HG03354 (cell line): ENCODE results near the gene CSF2.

Experiments used
- ATAC-seq: cut with Tn5 transposase; IDR thresholded peaks from one replicate; pipeline ENCODE4 v1.9.1; 2021; ENCODE audit warnings: mild to moderate bottlenecking; ENCODE audit not compliant: unreplicated experiment, poor library complexity, severe bottlenecking

Gene CSF2

GRCh38 chr5:132082329-132083023 is 8.9 kb downstream of the CSF2 start:
- no peak for ATAC-seq

GRCh38 chr5:132083071-132083678 is 9.6 kb downstream of the CSF2 start:
- ATAC-seq = no peak

- ATAC-seq = no peak
Measured at GRCh38 chr5:132085686-132086085, 12.1 kb downstream of the CSF2 start.

GRCh38 chr5:132086277-132086794 is 12.7 kb downstream of the CSF2 start:
- no peak for ATAC-seq

- ATAC-seq = no peak
Measured at GRCh38 chr5:132087176-132087575, 13.6 kb downstream of the CSF2 start.

GRCh38 chr5:132087661-132088060 is 14.1 kb downstream of the CSF2 start:
- no peak for ATAC-seq

GRCh38 chr5:132089363-132089762 is 15.8 kb downstream of the CSF2 start:
- ATAC-seq = no peak

GRCh38 chr5:132090107-132090506 is 16.5 kb downstream of the CSF2 start:
- ATAC-seq = no peak

- ATAC-seq = no peak
Measured at GRCh38 chr5:132093271-132093670, 19.7 kb downstream of the CSF2 start.

- no peak for ATAC-seq
Measured at GRCh38 chr5:132094393-132095076, 20.9 kb downstream of the CSF2 start.

- ATAC-seq = no peak
Measured at GRCh38 chr5:132095077-132095410, 21.5 kb downstream of the CSF2 start.

- no peak for ATAC-seq
Measured at GRCh38 chr5:132095424-132095972, 21.9 kb downstream of the CSF2 start.

- no peak for ATAC-seq
Measured at GRCh38 chr5:132096904-132097303, 23.3 kb downstream of the CSF2 start.

- ATAC-seq = peak; percentile 22
Measured at GRCh38 chr5:132098151-132098594, 24.6 kb downstream of the CSF2 start.

- ATAC-seq = no peak
Measured at GRCh38 chr5:132098621-132099020, 25.0 kb downstream of the CSF2 start.

GRCh38 chr5:132099076-132099748 is 25.6 kb downstream of the CSF2 start:
- ATAC-seq = peak; percentile 52

GRCh38 chr5:132099905-132100304 is 26.3 kb downstream of the CSF2 start:
- no peak for ATAC-seq

GRCh38 chr5:132100672-132101261 is 27.2 kb downstream of the CSF2 start:
- ATAC-seq = peak; percentile 36

GRCh38 chr5:132101385-132101880 is 27.8 kb downstream of the CSF2 start:
- no peak for ATAC-seq
